K562 (cell line): ENCODE results near the gene TSC1. TPM values are rescaled to one million over a fixed set of nuclear protein-coding genes. Genes with fewer than 3 reads are reported as not detected.

Source experiments
- ATAC-seq: fragments of 200-7000 bp; cut with Tn5 transposase; 3 replicates; pipeline ENCODE4 v1.9.1; 2020; ENCODE audit warnings: moderate library complexity
- BruUV-seq: library from RNA; stranded (reverse); fragments of 400-500 nt; replicated peaks from 2 replicates; lab custom pipeline; 2021; lab: Mats Ljungman, UMichigan
- CTCF ChIA-PET: fragments of 300-600 bp; formaldehyde crosslinking; extraction: SDS; loops from one replicate; lab custom pipeline; 2021; ENCODE audit warnings: low intra/inter-chr PET ratio; lab: Yijun Ruan, JAX
- POLR2A ChIA-PET: fragments of 300-600, 350-650 bp; sonication (Branson Sonifier 250); formaldehyde crosslinking; extraction: SDS; loops from one replicate; lab custom pipeline; 2021; ENCODE audit warnings: antibody characterized with exemption, inconsistent platforms; lab: Yijun Ruan, JAX
- DNase-seq, 4 experiments: peaks; one replicate each; pipeline versions ENCODE4 v3.0.0 to v3.0.0-alpha.2; 2011 to 2018; ENCODE audit warnings: low spot score in 3 of 4, mixed read lengths in 3 of 4; ENCODE audit errors: extremely low read depth in 1 of 4
- FAIRE-seq: peaks from 2 replicates; lab custom pipeline; 2011; peaks lifted over from hg19 to GRCh38; lab: Jason Lieb, UNC
- H2AFZ ChIP-seq: 2 replicates; pipeline ENCODE4 v1.6.0; 2011; ENCODE audit warnings: low read depth, low read length, control low read depth, inconsistent platforms
- H3K27ac ChIP-seq: fragments of 200-600 bp; 3 replicates; pipeline ENCODE4 v1.8.0; 2011; ENCODE audit warnings: low read depth, mild to moderate bottlenecking, control low read depth, inconsistent platforms, low read length, moderate library complexity, mixed read lengths; ENCODE audit errors: extremely low read depth
- H3K27me3 ChIP-seq, 2 experiments: fragments of 300-600 bp in 1 of 2; 2 replicates in 1 of 2; 3 replicates in 1 of 2; pipeline versions ENCODE4 v1.6.0 to v1.8.0; 2011; ENCODE audit warnings: inconsistent platforms in 2 of 2, low read length in 2 of 2, mild to moderate bottlenecking in 1 of 2, mixed read lengths in 1 of 2, moderate library complexity in 1 of 2; ENCODE audit not compliant: control insufficient read depth in 2 of 2, insufficient read depth in 2 of 2
- H3K36me3 ChIP-seq: fragments of 300-600 bp; 3 replicates; pipeline ENCODE4 v1.8.0; 2011; ENCODE audit warnings: mild to moderate bottlenecking, low read length, inconsistent platforms; ENCODE audit not compliant: control insufficient read depth, insufficient read depth
- H3K4me1 ChIP-seq, 2 experiments: fragments of 200-600 bp in 1 of 2; replicated peaks in 1 of 2; 2 replicates in 1 of 2; 3 replicates in 1 of 2; pipeline versions ENCODE4 v1.5.1 to v1.8.0; 2011; ENCODE audit warnings: inconsistent platforms in 2 of 2, low read length in 2 of 2, mild to moderate bottlenecking in 1 of 2, mixed read lengths in 1 of 2, moderate library complexity in 1 of 2; ENCODE audit not compliant: control insufficient read depth in 2 of 2, insufficient read depth in 2 of 2
- H3K4me2 ChIP-seq: 2 replicates; pipeline ENCODE4 v1.6.1; 2011; ENCODE audit warnings: low read length, control low read depth, inconsistent platforms, mixed read lengths; ENCODE audit not compliant: insufficient read depth
- H3K4me3 ChIP-seq: fragments of 200-600 bp; sonication (generic), shearing (Covaris generic); 2 replicates; pipeline ENCODE4 v1.5.1; 2016; ENCODE audit warnings: control low read depth, inconsistent platforms
- H3K79me2 ChIP-seq: fragments of 200-600 bp; 3 replicates; pipeline ENCODE4 v1.8.0; 2011; ENCODE audit warnings: low read length, inconsistent platforms; ENCODE audit not compliant: control insufficient read depth, insufficient read depth
- H3K9ac ChIP-seq, 2 experiments: 2 replicates each; pipeline versions ENCODE4 v1.6.0 to v1.6.1; 2011; ENCODE audit warnings: low read depth in 2 of 2, low read length in 2 of 2, control low read depth in 1 of 2, inconsistent platforms in 1 of 2, mild to moderate bottlenecking in 1 of 2, mixed read lengths in 1 of 2; ENCODE audit not compliant: insufficient read depth in 1 of 2
- H3K9me1 ChIP-seq: one replicate; pipeline ENCODE4 v1.6.0; 2011; ENCODE audit warnings: inconsistent platforms, mild to moderate bottlenecking, low read length, moderate library complexity; ENCODE audit not compliant: control insufficient read depth, insufficient read depth
- H3K9me3 ChIP-seq: replicated peaks from 2 replicates; pipeline ENCODE4 v1.5.1; 2011; ENCODE audit warnings: low read depth, low read length, inconsistent platforms; ENCODE audit not compliant: control insufficient read depth, insufficient read depth
- H4K20me1 ChIP-seq: replicated peaks from 2 replicates; pipeline ENCODE4 v1.6.1; 2011; ENCODE audit warnings: low read length, inconsistent platforms, mixed read lengths; ENCODE audit not compliant: control insufficient read depth, insufficient read depth
- CAMTA2 ChIP-seq: fragments of 250-450 bp; sonication (Bioruptor Pico); conservative IDR thresholded peaks from 2 replicates; pipeline ENCODE4 v1.5.1; 2022
- EZH2 ChIP-seq: IDR thresholded peaks from 2 replicates; pipeline ENCODE4 v1.6.1; 2012; ENCODE audit warnings: low read depth, mild to moderate bottlenecking, inconsistent platforms, low read length, borderline replicate concordance
- FUS ChIP-seq: fragments of 200-400 bp; formaldehyde crosslinking; optimal IDR thresholded peaks from 2 replicates; pipeline ENCODE3; 2017; ENCODE audit warnings: low read depth, low read length
- PKNOX1 ChIP-seq: fragments of 450-650 bp; IDR thresholded peaks from 2 replicates; pipeline ENCODE4 v1.6.1; 2016
- PYGO2 ChIP-seq: fragments of 450-650 bp; IDR thresholded peaks from 2 replicates; pipeline ENCODE4 v1.6.1; 2016; ENCODE audit warnings: mild to moderate bottlenecking, missing genetic modification characterization, moderate library complexity, missing compliant biosample characterization
- RHOXF2B ChIP-seq: fragments of 250-450 bp; sonication (Bioruptor Pico); conservative IDR thresholded peaks from 2 replicates; pipeline ENCODE4 v1.5.1; 2021
- SMARCB1 ChIP-seq: IDR thresholded peaks from 2 replicates; pipeline ENCODE4 v1.6.1; 2011; ENCODE audit warnings: improper control_type of control experiment, low read depth; ENCODE audit not compliant: insufficient read length
- SNIP1 ChIP-seq: fragments of 450-650 bp; IDR thresholded peaks from 2 replicates; pipeline ENCODE4 v1.7.1; 2017; ENCODE audit warnings: low read depth, mild to moderate bottlenecking
- TCF15 ChIP-seq: fragments of 250-450 bp; sonication (Bioruptor Pico); IDR thresholded peaks from 2 replicates; pipeline ENCODE4 v1.8.0; 2022; ENCODE audit warnings: moderate library complexity, mild to moderate bottlenecking, inconsistent platforms
- U2AF1 ChIP-seq: fragments of 200-400 bp; formaldehyde crosslinking; optimal IDR thresholded peaks from 2 replicates; pipeline ENCODE3; 2017; ENCODE audit warnings: mild to moderate bottlenecking, low read depth, low read length, moderate library complexity
- ZFP91 ChIP-seq: sonication (generic); formaldehyde crosslinking; IDR thresholded peaks from 2 replicates; pipeline ENCODE4 v1.8.0; 2022; ENCODE audit warnings: mild to moderate bottlenecking, missing genetic modification reagents
- ZKSCAN8 ChIP-seq: fragments of 200-800 bp; sonication (Bioruptor generic); IDR thresholded peaks from 2 replicates; pipeline ENCODE4 v1.6.1; 2016; ENCODE audit warnings: missing genetic modification characterization, missing compliant biosample characterization
- ZNF696 ChIP-seq: fragments of 250-450 bp; sonication (Bioruptor Pico); conservative IDR thresholded peaks from 2 replicates; pipeline ENCODE4 v1.4.0; 2020; ENCODE audit warnings: mild to moderate bottlenecking, moderate library complexity
- WGBS: fragments of 100-300 bp; shearing (Covaris generic); methylation state at CpG from one replicate; pipeline ENCODE4 v1.1.6; 2016; ENCODE audit warnings: low coverage, mixed read lengths; ENCODE audit not compliant: insufficient coverage; ENCODE audit errors: missing lambda C conversion rate; 5-methylcytosine and 5-hydroxymethylcytosine counted together
- in situ Hi-C: fragments of 300-500 bp; cut with MboI; formaldehyde crosslinking; loops from 4 replicates; pipeline ENCODE4 v1.15.0; 2018; ENCODE audit warnings: inconsistent platforms, mixed read lengths
- intact Hi-C: fragments of 100-400 bp; cut with micrococcal nuclease; formaldehyde crosslinking; loops from 2 replicates; pipeline ENCODE4 v1.14.2; 2022
- polyA plus RNA-seq, 8 experiments: library from polyadenylated mRNA; depleted of rRNA in 4 of 8; stranded (reverse) in 5 of 8; unstranded in 3 of 8; fragments of >200 nt; fragmentation: Nextera tagmentation in 2 of 8; fragmentation: Illumina TruSeq in 1 of 8; extraction: Ambion mirVana in 2 of 8; extraction: Trizol in 1 of 8; gene quantifications; 2 replicates each; pipeline versions ENCODE4 v1.2.1 to v1.2.3, GENCODE V29; 2011 to 2014; ENCODE audit warnings: inconsistent platforms in 1 of 8, missing spikeins in 1 of 8
- total RNA-seq, 7 experiments: library from RNA; depleted of rRNA in 6 of 7; stranded (reverse); fragments of >200 nt in 6 of 7; fragmentation: Illumina TruSeq in 2 of 7; extraction: Trizol in 2 of 7; gene quantifications; 2 replicates each; pipeline versions ENCODE4 v1.2.1 to v1.2.3, GENCODE V29; 2011 to 2021; ENCODE audit warnings: low replicate concordance in 1 of 7

TSC1 gene
- total and polyA plus RNA-seq, 9 of the 15 experiments (the other 6 are each of a cell fraction or from before 2014, with no cell fraction given): 6.9 to 37.6 (median 18.6) TPM

DNA sequence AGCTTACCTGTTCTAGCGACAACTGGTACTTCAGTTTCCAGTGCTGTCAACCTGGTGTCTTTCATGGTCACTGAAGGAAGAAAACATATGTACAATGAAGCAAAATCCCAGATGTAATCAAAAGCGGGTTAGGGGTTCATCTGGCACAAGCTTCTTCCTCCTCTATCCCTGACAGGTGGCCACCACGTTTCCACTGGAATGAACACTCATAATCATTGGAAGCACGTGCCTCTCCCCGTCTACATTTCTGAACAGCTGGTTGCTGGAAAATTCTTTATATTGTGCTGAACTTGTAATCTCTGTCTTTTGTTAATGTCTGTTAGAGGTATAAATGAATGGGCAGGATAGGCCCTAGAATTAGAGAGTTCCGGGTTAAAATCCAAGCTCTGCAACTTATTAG, 9.4 kb downstream of the TSC1 start:
- no peak overlapping the region for H3K9ac ChIP-seq

More for the DNA sequence above, 9.4 kb downstream of the TSC1 start:
- ChIA-PET CTCF (no interaction called here), POLR2A (interaction anchor here (1.1 to 3.0 kb wide), 6 partner anchors 9 to 141 kb away, joined by 3 to 19 read pairs (median 4); partner anchors contain the start of gene TSC1)
- ATAC-seq (no peak), FAIRE-seq (no peak), DNase-seq (no peak)
- Histone ChIP-seq H3K9me1 (no peaks in the 10 kb centered on the region), H3K36me3 (peaks cover 9% of the 10 kb centered on the region; the same call in 1 of the 3 replicates), H3K27ac (no peak overlapping the region), H2AFZ (no peak overlapping the region), H4K20me1 (no peaks in the 10 kb centered on the region), H3K4me1 (no peaks in the 10 kb centered on the region; a peak in 2 of 5 replicates), H3K4me2 (no peak overlapping the region), H3K4me3 (no peak overlapping the region), H3K79me2 (peaks cover 23% of the 10 kb centered on the region; the same call in 2 of the 3 replicates), H3K9me3 (no peaks in the 10 kb centered on the region), H3K27me3 (no peaks in the 10 kb centered on the region)
- TF ChIP-seq PYGO2: no peak
- no peak for TF ChIP-seq FUS
- TF ChIP-seq ZKSCAN8 (CRISPR knock-in tag): no peak
- no peak for TF ChIP-seq SMARCB1
- TF ChIP-seq EZH2: no peak
- TF ChIP-seq RHOXF2B (CRISPR knock-in tag): no peak
- TF ChIP-seq SNIP1: no peak
- no peak for TF ChIP-seq PKNOX1
- no peak for TF ChIP-seq TCF15 (CRISPR knock-in tag)
- TF ChIP-seq ZNF696 (CRISPR knock-in tag): no peak
- no peak for TF ChIP-seq CAMTA2
- TF ChIP-seq ZFP91 (CRISPR knock-in tag): no peak
- no peak for TF ChIP-seq U2AF1
- WGBS: 78% methylated on average over 6 of the region's 6 CpGs
- intact Hi-C loops: no loop called here
- BruUV-seq: no TSS peak
- in situ Hi-C loops: no loop called here
